Keratinocyte (primary cell): ENCODE results near the gene NDUFA13. TPM values are rescaled to one million over a fixed set of nuclear protein-coding genes. Genes with fewer than 3 reads are reported as not detected.

Experiments
- DNase-seq: peaks from one replicate; pipeline ENCODE4 v3.0.0-alpha.2; 2011; ENCODE audit warnings: low read depth, missing footprints, low spot score
- FAIRE-seq: peaks from 2 replicates; lab custom pipeline; 2011; peaks lifted over from hg19 to GRCh38; lab: Jason Lieb, UNC
- H2AFZ ChIP-seq: 2 replicates; pipeline ENCODE4 v1.6.0; 2012; ENCODE audit warnings: low read length, control low read depth, inconsistent platforms; ENCODE audit not compliant: control insufficient read depth
- H3K27ac ChIP-seq: 2 replicates; pipeline ENCODE4 v1.5.1; 2011; ENCODE audit warnings: low read length; ENCODE audit not compliant: control insufficient read depth, insufficient read depth
- H3K27me3 ChIP-seq: 3 replicates; pipeline ENCODE4 v1.6.0; 2011; ENCODE audit warnings: low read length; ENCODE audit not compliant: control insufficient read depth, insufficient read depth; ENCODE audit errors: extremely low read depth
- H3K36me3 ChIP-seq, 2 experiments: 2 replicates in 1 of 2; 3 replicates in 1 of 2; pipeline ENCODE4 v1.5.1; 2011; ENCODE audit warnings: low read length in 2 of 2, mild to moderate bottlenecking in 1 of 2; ENCODE audit not compliant: control insufficient read depth in 2 of 2, insufficient read depth in 2 of 2; ENCODE audit errors: extremely low read depth in 1 of 2
- H3K4me1 ChIP-seq: 3 replicates; pipeline ENCODE4 v1.5.1; 2011; ENCODE audit warnings: low read length; ENCODE audit not compliant: control insufficient read depth, insufficient read depth; ENCODE audit errors: extremely low read depth
- H3K4me2 ChIP-seq: 3 replicates; pipeline ENCODE4 v1.6.0; 2011; ENCODE audit warnings: low read depth, low read length; ENCODE audit not compliant: control insufficient read depth, insufficient read depth; ENCODE audit errors: extremely low read depth
- H3K4me3 ChIP-seq, 3 experiments: fragments of 200-600 bp in 1 of 3; sonication (generic) in 1 of 3; 2 replicates in 2 of 3; 3 replicates in 1 of 3; pipeline ENCODE4 v1.5.1; 2011 to 2016; ENCODE audit warnings: low read length in 3 of 3, mild to moderate bottlenecking in 3 of 3, control low read depth in 2 of 3, inconsistent platforms in 1 of 3, low read depth in 1 of 3, mixed read lengths in 1 of 3, mixed run types in 1 of 3, moderate library complexity in 1 of 3; ENCODE audit not compliant: control insufficient read depth in 2 of 3, insufficient read depth in 2 of 3; ENCODE audit errors: extremely low read depth in 1 of 3
- H3K79me2 ChIP-seq: 2 replicates; pipeline ENCODE4 v1.6.0; 2012; ENCODE audit warnings: low read length; ENCODE audit not compliant: control insufficient read depth, insufficient read depth
- H3K9ac ChIP-seq: 3 replicates; pipeline ENCODE4 v1.6.0; 2011; ENCODE audit warnings: low read length; ENCODE audit not compliant: control insufficient read depth, insufficient read depth; ENCODE audit errors: extremely low read depth
- H3K9me1 ChIP-seq: 3 replicates; pipeline ENCODE4 v1.6.0; 2011; ENCODE audit warnings: low read length; ENCODE audit not compliant: control insufficient read depth, insufficient read depth; ENCODE audit errors: extremely low read depth
- H3K9me3 ChIP-seq: 2 replicates; pipeline ENCODE4 v1.5.1; 2012; ENCODE audit warnings: low read depth, low read length; ENCODE audit not compliant: control insufficient read depth
- H4K20me1 ChIP-seq: 3 replicates; pipeline ENCODE4 v1.6.0; 2011; ENCODE audit warnings: low read length; ENCODE audit not compliant: control insufficient read depth, insufficient read depth; ENCODE audit errors: extremely low read depth
- EZH2 ChIP-seq: IDR thresholded peaks from one replicate; pipeline ENCODE4 v1.6.1; 2012; ENCODE audit warnings: inconsistent platforms, mild to moderate bottlenecking, low read length, moderate library complexity
- dilution Hi-C: fragments of 300-500 bp; cut with MboI; formaldehyde crosslinking; loops from one replicate; pipeline ENCODE4 v1.7.0; 2020; ENCODE audit warnings: low sequenced_read_pairs; ENCODE audit not compliant: extremely low pct_ligation_motif_present
- polyA plus RNA-seq, 5 experiments: library from polyadenylated mRNA; depleted of rRNA in 3 of 5; stranded (reverse) in 3 of 5; stranded (forward) in 1 of 5; unstranded in 1 of 5; fragments of >200 nt; gene quantifications; 1 replicate in 1 of 5; 2 replicates in 3 of 5; 3 replicates in 1 of 5; pipeline versions ENCODE4 v1.2.1 to v1.2.3, GENCODE V29; 2011 to 2012; ENCODE audit warnings: missing spikeins in 2 of 5, low read depth in 1 of 5, low replicate concordance in 1 of 5
- TF ChIP-seq, protein P1 (sequence below), 3 experiments: IDR thresholded peaks in 1 of 3; conservative IDR thresholded peaks in 1 of 3; optimal IDR thresholded peaks in 1 of 3; 2 replicates in 2 of 3; 3 replicates in 1 of 3; pipeline versions ENCODE3 to v1.5.1; 2011; ENCODE audit warnings: low read length in 3 of 3, mild to moderate bottlenecking in 3 of 3, moderate library complexity in 2 of 3, control low read depth in 1 of 3, inconsistent platforms in 1 of 3; ENCODE audit not compliant: insufficient read depth in 2 of 3; ENCODE audit errors: extremely low read depth in 1 of 3

The NDUFA13 gene
- polyA plus RNA-seq, 1 donor (not counting 4 experiments of a cell fraction or from before 2014, with no cell fraction given), result 343 TPM

DNA sequence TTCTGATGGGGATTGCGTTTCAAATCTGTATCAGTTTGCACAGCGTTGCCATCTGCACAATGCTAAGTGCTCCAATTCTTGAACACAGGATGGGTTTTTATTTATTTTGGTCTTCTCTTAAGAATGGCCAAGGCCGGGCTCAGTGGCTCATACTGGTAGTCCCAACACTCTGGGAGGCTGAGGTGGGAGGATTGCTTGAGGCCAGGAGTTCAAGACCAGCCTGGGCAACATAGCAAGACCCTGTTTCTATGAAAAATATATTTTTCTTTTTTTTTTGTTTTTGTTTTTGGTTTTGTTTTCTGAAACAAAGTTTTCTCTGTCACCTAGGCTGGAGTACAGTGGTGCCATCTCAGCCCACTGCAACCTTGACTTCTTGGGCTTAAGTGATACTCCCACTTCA, 7.2 kb downstream of the NDUFA13 start:
- FAIRE-seq, result no peak
- H3K79me2 ChIP-seq, result peaks cover 28% of the 10 kb centered on the region
- no peak overlapping the region for H3K4me3 ChIP-seq

DNA sequence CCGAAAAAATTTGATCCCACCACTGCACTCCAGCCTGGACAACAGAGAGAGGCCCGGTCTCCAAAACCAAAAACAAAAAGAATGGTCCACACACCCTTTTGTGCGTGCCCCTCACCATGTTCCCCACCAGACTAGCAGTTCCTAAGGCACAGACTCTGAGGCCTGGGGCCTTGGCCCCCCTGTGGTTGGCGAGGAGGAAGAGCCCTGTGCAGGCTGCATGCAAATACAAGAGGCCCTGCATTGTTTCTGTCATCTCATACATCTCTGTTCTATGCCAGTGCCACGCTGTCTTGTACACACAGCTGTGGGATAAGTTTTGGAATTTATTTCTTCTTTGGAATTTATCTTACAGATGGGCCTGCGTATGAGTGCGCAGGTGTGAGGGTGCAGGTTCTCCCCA, 8.0 kb downstream of the NDUFA13 start:
- Histone ChIP-seq H3K9me3 (no peaks in the 10 kb centered on the region), H3K79me2 (peaks cover 25% of the 10 kb centered on the region), H3K36me3 (peaks cover 7 to 26% of the 10 kb centered on the region in 2 experiments), H3K9ac (no peak overlapping the region), H3K27ac (no peak overlapping the region), H3K4me1 (no peaks in the 10 kb centered on the region), H3K4me3 (no peak overlapping the region), H2AFZ (no peak overlapping the region), H3K9me1 (no peaks in the 10 kb centered on the region), H3K4me2 (no peak overlapping the region), H3K27me3 (no peaks in the 10 kb centered on the region), H4K20me1 (no peaks in the 10 kb centered on the region)
- TF ChIP-seq, protein P1, sequence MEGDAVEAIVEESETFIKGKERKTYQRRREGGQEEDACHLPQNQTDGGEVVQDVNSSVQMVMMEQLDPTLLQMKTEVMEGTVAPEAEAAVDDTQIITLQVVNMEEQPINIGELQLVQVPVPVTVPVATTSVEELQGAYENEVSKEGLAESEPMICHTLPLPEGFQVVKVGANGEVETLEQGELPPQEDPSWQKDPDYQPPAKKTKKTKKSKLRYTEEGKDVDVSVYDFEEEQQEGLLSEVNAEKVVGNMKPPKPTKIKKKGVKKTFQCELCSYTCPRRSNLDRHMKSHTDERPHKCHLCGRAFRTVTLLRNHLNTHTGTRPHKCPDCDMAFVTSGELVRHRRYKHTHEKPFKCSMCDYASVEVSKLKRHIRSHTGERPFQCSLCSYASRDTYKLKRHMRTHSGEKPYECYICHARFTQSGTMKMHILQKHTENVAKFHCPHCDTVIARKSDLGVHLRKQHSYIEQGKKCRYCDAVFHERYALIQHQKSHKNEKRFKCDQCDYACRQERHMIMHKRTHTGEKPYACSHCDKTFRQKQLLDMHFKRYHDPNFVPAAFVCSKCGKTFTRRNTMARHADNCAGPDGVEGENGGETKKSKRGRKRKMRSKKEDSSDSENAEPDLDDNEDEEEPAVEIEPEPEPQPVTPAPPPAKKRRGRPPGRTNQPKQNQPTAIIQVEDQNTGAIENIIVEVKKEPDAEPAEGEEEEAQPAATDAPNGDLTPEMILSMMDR (optimal IDR thresholded peaks at IDR 0.05 in 1 of 3, IDR thresholded peaks at IDR 0.05 in 1 of 3, conservative IDR thresholded peaks at IDR 0.05 in 1 of 3; ENCODE audit: extremely low read depth in 1 of 3, insufficient read depth in 2 of 3, low read length in 3 of 3), result no peak
- TF ChIP-seq EZH2, result no peak
- FAIRE-seq (no peak), DNase-seq (no peak)
- dilution Hi-C loops, result no loop called here

More for the DNA sequence above, 7.2 kb downstream of the NDUFA13 start:
- no peak overlapping the region for H3K4me2 ChIP-seq
- peaks cover 11 to 25% of the 10 kb centered on the region in 2 experiments for H3K36me3 ChIP-seq
- H3K9ac ChIP-seq, result no peak overlapping the region
- H3K9me1 ChIP-seq, result no peaks in the 10 kb centered on the region
- no peak overlapping the region for H2AFZ ChIP-seq
- no peaks in the 10 kb centered on the region for H4K20me1 ChIP-seq
- no peak for DNase-seq
- dilution Hi-C loops, result no loop called here
- H3K27me3 ChIP-seq, result no peaks in the 10 kb centered on the region
- TF ChIP-seq, protein P1 (optimal IDR thresholded peaks at IDR 0.05 in 1 of 3, IDR thresholded peaks at IDR 0.05 in 1 of 3, conservative IDR thresholded peaks at IDR 0.05 in 1 of 3; ENCODE audit: extremely low read depth in 1 of 3, insufficient read depth in 2 of 3, low read length in 3 of 3), result no peak
- no peak for TF ChIP-seq EZH2
- H3K9me3 ChIP-seq, result no peaks in the 10 kb centered on the region
- H3K27ac ChIP-seq, result no peak overlapping the region
- no peaks in the 10 kb centered on the region for H3K4me1 ChIP-seq
